Measurements from ENCODE around the gene IQCB1. TPM values are rescaled to one million over a fixed set of nuclear protein-coding genes. Genes with fewer than 3 reads are reported as not detected.
A peak's percentile ranks its signal among the peaks of the same experiment; 100 is the strongest.

Gene IQCB1
- total and polyA plus RNA-seq, 11 donors: 5.1 to 10.3 (median 6.3) TPM

DNA sequence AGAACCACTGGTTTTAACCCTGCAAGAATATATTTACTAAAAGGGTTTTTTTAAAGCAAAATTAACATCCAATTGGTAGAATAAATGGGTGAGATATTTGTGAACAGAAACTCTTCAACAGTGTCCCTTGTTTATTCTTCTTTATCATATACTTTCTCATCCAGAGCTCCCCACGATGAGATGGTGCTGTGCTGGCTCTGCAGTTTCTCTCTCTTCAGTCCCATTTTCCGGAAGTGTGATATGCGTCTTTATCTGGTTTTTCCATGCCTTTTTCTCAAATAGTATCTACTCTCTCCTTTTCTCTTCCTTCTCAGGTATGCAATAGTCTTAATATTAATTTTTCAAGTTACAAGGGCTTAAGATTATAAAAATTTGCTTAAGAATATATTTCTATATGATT lies 1.6 kb upstream of the IQCB1 start:
- WGBS, 4 donors: 80 to 85% (median 84%) methylated on average over 3 of the region's 3 CpGs
- ATAC-seq (no peak), DNase-seq (no peak)
- no peaks in the 10 kb centered on the region for H3K27me3 ChIP-seq
- TF ChIP-seq POLR2A (IDR thresholded peaks at IDR 0.05): no peak
- TF ChIP-seq, protein P1, sequence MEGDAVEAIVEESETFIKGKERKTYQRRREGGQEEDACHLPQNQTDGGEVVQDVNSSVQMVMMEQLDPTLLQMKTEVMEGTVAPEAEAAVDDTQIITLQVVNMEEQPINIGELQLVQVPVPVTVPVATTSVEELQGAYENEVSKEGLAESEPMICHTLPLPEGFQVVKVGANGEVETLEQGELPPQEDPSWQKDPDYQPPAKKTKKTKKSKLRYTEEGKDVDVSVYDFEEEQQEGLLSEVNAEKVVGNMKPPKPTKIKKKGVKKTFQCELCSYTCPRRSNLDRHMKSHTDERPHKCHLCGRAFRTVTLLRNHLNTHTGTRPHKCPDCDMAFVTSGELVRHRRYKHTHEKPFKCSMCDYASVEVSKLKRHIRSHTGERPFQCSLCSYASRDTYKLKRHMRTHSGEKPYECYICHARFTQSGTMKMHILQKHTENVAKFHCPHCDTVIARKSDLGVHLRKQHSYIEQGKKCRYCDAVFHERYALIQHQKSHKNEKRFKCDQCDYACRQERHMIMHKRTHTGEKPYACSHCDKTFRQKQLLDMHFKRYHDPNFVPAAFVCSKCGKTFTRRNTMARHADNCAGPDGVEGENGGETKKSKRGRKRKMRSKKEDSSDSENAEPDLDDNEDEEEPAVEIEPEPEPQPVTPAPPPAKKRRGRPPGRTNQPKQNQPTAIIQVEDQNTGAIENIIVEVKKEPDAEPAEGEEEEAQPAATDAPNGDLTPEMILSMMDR (IDR thresholded peaks at IDR 0.05): no peak
- H3K27ac ChIP-seq: peak overlapping the region in 1 of 12 donors; percentile 80
- no peaks in the 10 kb centered on the region for H3K9me3 ChIP-seq
- H3K4me3 ChIP-seq: peak overlapping the region in 5 of 12 donors; percentile 80 to 88 (median 86)
- H3K36me3 ChIP-seq: peaks cover 0 to 19% (median 6%) of the 10 kb centered on the region in 9 donors
- peaks cover 0 to 27% (median 11%) of the 10 kb centered on the region in 12 donors for H3K4me1 ChIP-seq
- intact Hi-C loops (cut with DNase I): loop anchor here in 4 of 10 donors (5.0 to 10.0 kb wide), 2 partner anchors 89 to 292 kb away; partner anchors contain the start of genes POLQ (in 3 of the 4) and GOLGB1 (in 1 of the 4)

DNA sequence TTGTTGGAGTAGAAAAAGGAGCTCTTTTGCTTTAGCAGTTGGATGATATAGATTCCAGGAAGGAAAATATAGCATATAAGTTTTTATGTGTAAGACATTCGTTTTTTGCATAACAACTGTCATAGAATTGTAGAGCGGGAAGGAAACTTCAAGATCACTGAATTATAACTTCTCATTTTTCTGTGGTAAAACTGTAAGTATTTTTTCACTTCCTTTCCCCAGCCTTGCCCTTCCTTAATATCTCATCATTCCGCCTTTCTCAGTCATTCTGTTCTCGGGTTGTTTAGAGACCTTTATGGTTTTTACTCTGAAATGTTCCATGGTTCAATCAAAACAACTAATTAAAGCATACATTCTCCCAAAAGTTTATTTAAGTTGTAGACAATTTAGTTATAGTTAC lies 1.2 kb upstream of the IQCB1 start:
- Histone ChIP-seq H3K27me3 (no peaks in the 10 kb centered on the region), H3K9me3 (no peaks in the 10 kb centered on the region), H3K4me1 (peaks cover 0 to 27% (median 11%) of the 10 kb centered on the region in 12 donors), H3K27ac (peak overlapping the region in 1 of 12 donors; percentile 80), H3K36me3 (peaks cover 0 to 23% (median 8%) of the 10 kb centered on the region in 9 donors), H3K4me3 (peak overlapping the region in 9 of 12 donors; percentile 71 to 88 (median 84))
- TF ChIP-seq, protein P1 (IDR thresholded peaks at IDR 0.05): no peak
- no peak for TF ChIP-seq POLR2A (IDR thresholded peaks at IDR 0.05)
- no peak for ATAC-seq
- no peak for DNase-seq
- 75 to 86% (median 79%) methylated on average over 4 of the region's 4 CpGs for WGBS, 4 donors
- intact Hi-C loops (cut with DNase I): loop anchor here in 4 of 10 donors (5.0 to 10.0 kb wide), 2 partner anchors 89 to 291 kb away; partner anchors contain the start of genes POLQ (in 3 of the 4) and GOLGB1 (in 1 of the 4)

DNA sequence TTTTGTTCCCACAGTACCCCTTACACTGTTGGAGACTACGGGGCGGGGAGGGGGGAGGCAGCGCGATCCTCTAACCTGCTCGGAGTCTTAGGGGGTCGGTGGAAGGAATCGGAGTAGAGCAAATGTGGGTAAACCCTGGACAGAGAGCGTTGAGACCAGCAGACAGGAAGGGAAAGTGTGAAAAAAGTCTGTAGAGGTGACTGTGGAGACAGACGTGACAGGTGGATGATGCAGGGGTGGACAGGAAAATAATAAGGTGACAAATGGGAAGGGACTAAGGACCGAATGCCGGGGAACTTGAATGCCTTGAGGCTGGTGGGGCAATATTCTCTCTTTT lies 573 bp upstream of the IQCB1 start:
- no peaks in the 10 kb centered on the region for H3K27me3 ChIP-seq
- DNase-seq: no peak
- peak overlapping the region in 10 of 12 donors; percentile 13 to 88 (median 80) for H3K27ac ChIP-seq
- peaks cover 0 to 28% (median 10%) of the 10 kb centered on the region in 9 donors for H3K36me3 ChIP-seq
- TF ChIP-seq, protein P1 (IDR thresholded peaks at IDR 0.05): no peak
- TF ChIP-seq POLR2A (IDR thresholded peaks at IDR 0.05): no peak
- WGBS, 4 donors: 0 to 2% (median 1%) methylated on average over 11 of the region's 11 CpGs
- ATAC-seq: peak in 3 of 4 donors; percentile 4 to 30 (median 19)
- intact Hi-C loops (cut with DNase I): loop anchor here in 4 of 10 donors (5.0 to 10.0 kb wide), 2 partner anchors 88 to 291 kb away; partner anchors contain the start of genes POLQ (in 3 of the 4) and GOLGB1 (in 1 of the 4)
- no peaks in the 10 kb centered on the region for H3K9me3 ChIP-seq
- peaks cover 0 to 27% (median 11%) of the 10 kb centered on the region in 12 donors for H3K4me1 ChIP-seq
- H3K4me3 ChIP-seq: peak overlapping the region; percentile 65 to 88 (median 78)

DNA sequence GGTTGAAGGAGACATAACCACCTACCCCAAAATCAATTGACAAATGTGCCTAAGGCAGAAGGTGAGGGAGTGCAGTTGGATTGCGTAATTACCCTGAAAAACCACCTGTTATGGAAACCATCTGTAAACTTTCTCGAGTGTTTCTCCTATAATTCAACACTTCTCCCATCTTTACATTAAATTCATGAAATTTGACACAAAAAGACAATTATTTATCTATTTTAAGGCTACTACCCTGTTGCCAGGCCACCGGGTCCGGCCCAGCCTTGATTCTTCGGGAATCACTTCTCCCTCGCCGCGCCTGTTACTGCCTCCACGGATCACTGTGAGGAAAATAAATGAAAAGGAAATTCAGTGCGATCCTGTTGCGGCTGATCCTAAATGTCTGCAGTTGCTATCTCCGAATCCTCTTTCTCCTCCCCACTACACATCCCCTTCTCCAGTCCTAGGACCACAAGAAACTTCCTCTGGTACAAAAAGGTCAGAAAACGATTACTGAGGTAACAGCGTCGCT lies 646 bp downstream of the IQCB1 start:
- Histone ChIP-seq H3K4me1 (peaks cover 0 to 27% (median 11%) of the 10 kb centered on the region in 12 donors), H3K36me3 (peaks cover 0 to 28% (median 15%) of the 10 kb centered on the region in 9 donors), H3K27me3 (no peaks in the 10 kb centered on the region), H3K9me3 (no peaks in the 10 kb centered on the region), H3K4me3 (peak overlapping the region; percentile 65 to 88 (median 78)), H3K27ac (peak overlapping the region in 11 of 12 donors; percentile 45 to 88 (median 79))
- peak in 2 of 4 donors; percentile 1 to 7 for ATAC-seq
- no peak for DNase-seq
- WGBS, 4 donors: 10 to 15% (median 15%) methylated on average over 15 of the region's 15 CpGs
- intact Hi-C loops (cut with DNase I): loop anchor here in 3 of 10 donors (10.0 kb wide), 1 partner anchor 289 kb away; the partner anchor contains the start of gene POLQ (in 3 of the 3)
- TF ChIP-seq POLR2A (IDR thresholded peaks at IDR 0.05): no peak
- TF ChIP-seq, protein P1 (IDR thresholded peaks at IDR 0.05): no peak

All from heart left ventricle (tissue), 16 donors.